ENCODE results near the gene ESR1. TPM values are rescaled to one million over a fixed set of nuclear protein-coding genes. Genes with fewer than 3 reads are reported as not detected.
A peak's percentile ranks its signal among the peaks of the same experiment; 100 is the strongest.

The ESR1 gene
- total and polyA plus RNA-seq, 9 of the 15 experiments (the other 6 are each of a cell fraction or from before 2014, with no cell fraction given) = 0.03 to 0.27 (median 0.08) TPM; not detected in 1

DNA sequence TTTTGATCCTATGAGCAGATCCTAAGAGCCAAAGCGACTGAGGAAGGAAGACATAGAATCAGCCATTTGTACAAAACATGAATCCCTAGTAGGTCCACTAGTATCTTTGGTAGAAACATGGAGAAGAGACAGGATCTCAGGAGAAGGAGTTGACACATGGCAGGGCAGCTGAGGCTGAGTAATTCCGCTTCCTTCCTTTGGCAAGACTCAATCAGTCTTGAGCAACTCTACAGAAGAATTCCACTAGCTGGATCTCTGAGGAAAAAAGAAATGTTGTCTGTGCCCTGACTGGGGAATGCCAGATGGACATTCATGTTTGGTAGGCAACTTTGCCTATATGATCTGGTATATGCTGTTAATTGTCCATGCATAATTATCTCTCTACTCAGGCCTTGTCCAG is 35.3 kb downstream of the ESR1 start (continued):
- TF ChIP-seq POLR2H (tag; IDR thresholded peaks at IDR 0.05; ENCODE audit: low read depth) (no peak), NR2F6 (CRISPR knock-in tag; IDR thresholded peaks at IDR 0.05) (no peak), ZKSCAN1 (IDR thresholded peaks at IDR 0.05; ENCODE audit: low read depth, low read length) (no peak), PHTF2 (CRISPR knock-in tag; IDR thresholded peaks at IDR 0.05) (no peak)
- TF ChIP-seq, protein P1, sequence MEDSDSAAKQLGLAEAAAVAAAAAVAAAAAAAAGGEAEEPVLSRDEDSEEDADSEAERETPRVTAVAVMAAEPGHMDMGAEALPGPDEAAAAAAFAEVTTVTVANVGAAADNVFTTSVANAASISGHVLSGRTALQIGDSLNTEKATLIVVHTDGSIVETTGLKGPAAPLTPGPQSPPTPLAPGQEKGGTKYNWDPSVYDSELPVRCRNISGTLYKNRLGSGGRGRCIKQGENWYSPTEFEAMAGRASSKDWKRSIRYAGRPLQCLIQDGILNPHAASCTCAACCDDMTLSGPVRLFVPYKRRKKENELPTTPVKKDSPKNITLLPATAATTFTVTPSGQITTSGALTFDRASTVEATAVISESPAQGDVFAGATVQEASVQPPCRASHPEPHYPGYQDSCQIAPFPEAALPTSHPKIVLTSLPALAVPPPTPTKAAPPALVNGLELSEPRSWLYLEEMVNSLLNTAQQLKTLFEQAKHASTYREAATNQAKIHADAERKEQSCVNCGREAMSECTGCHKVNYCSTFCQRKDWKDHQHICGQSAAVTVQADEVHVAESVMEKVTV (CRISPR knock-in tag; IDR thresholded peaks at IDR 0.05) = no peak

DNA sequence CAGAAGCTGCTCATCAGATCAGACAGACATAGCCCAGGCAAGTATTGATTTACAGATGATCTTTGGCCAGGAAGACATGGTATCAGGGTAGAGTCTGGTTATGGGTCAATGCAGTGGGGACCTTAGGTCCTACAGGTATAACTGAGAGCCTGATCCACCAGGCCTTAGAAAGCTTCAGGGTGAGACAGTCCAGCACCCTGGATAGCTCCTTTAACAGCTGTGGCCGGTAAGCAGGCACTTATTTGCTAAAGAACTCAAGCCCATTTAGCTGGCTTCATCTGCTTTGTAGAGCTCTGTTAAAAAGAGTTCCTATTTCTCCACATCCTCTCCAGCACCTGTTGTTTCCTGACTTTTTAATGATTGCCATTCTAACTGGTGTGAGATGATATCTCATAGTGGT is 39.6 kb downstream of the ESR1 start:
- Histone ChIP-seq H4K20me1 (replicated peaks; ENCODE audit: control insufficient read depth, insufficient read depth, low read length) (no peaks in the 10 kb centered on the region), H3K4me3 (no peak overlapping the region), H3K9me1 (ENCODE audit: control insufficient read depth, insufficient read depth, low read length) (no peaks in the 10 kb centered on the region), H3K27me3 (ENCODE audit: control insufficient read depth in 2 of 2, insufficient read depth in 2 of 2, low read length in 2 of 2) (no peaks in the 10 kb centered on the region), H2AFZ (ENCODE audit: low read depth, low read length) (no peak overlapping the region), H3K79me2 (ENCODE audit: control insufficient read depth, insufficient read depth, low read length) (no peaks in the 10 kb centered on the region), H3K4me1 (replicated peaks in 1 of 2; ENCODE audit: control insufficient read depth in 2 of 2, insufficient read depth in 2 of 2, low read length in 2 of 2) (no peaks in the 10 kb centered on the region), H3K27ac (ENCODE audit: extremely low read depth, low read depth, low read length) (no peak overlapping the region), H3K9me3 (replicated peaks; ENCODE audit: control insufficient read depth, insufficient read depth, low read depth, low read length) (no peaks in the 10 kb centered on the region), H3K36me3 (ENCODE audit: control insufficient read depth, insufficient read depth, low read length) (no peaks in the 10 kb centered on the region), H3K9ac (ENCODE audit: insufficient read depth in 1 of 2, low read depth in 2 of 2, low read length in 2 of 2) (no peak overlapping the region), H3K4me2 (ENCODE audit: insufficient read depth, low read length) (no peak overlapping the region)
- 0 out of 3 replicates have a peak, but pooled peaks have one; percentile 35 for ATAC-seq
- DNase-seq (ENCODE audit: extremely low read depth in 1 of 4, low spot score in 3 of 4) = peak in 1 of 4 experiments; percentile 27
- CTCF ChIA-PET (ENCODE audit: low intra/inter-chr PET ratio) = no interaction called here
- 0% methylated on average over 1 of the region's 1 CpG for WGBS (ENCODE audit: insufficient coverage, low coverage, missing lambda C conversion rate)
- BruUV-seq (replicated peaks) = no TSS peak
- intact Hi-C loops (cut with micrococcal nuclease) (no loop called here), in situ Hi-C loops (cut with MboI) (no loop called here)
- FAIRE-seq = no peak
- POLR2A ChIA-PET = interaction anchor here (1.0 kb wide), 1 partner anchor 10 kb away, joined by 4 read pairs; no protein-coding TSS in a partner anchor
- TF ChIP-seq ZFP1 (CRISPR knock-in tag; IDR thresholded peaks at IDR 0.05) (no peak), FUS (optimal IDR thresholded peaks at IDR 0.05; ENCODE audit: low read depth, low read length) (no peak), RAD51 (IDR thresholded peaks at IDR 0.05; ENCODE audit: borderline replicate concordance, low read depth) (no peak), DACH1 (IDR thresholded peaks at IDR 0.05; ENCODE audit: partially characterized antibody) (peak; percentile 21), LEF1 (IDR thresholded peaks at IDR 0.05) (no peak), EHMT2 (IDR thresholded peaks at IDR 0.05) (peak; percentile 91), ZNF253 (CRISPR knock-in tag; conservative IDR thresholded peaks at IDR 0.05) (no peak), SMAD4 (CRISPR knock-in tag; conservative IDR thresholded peaks at IDR 0.05) (no peak)
- TF ChIP-seq, protein P2, sequence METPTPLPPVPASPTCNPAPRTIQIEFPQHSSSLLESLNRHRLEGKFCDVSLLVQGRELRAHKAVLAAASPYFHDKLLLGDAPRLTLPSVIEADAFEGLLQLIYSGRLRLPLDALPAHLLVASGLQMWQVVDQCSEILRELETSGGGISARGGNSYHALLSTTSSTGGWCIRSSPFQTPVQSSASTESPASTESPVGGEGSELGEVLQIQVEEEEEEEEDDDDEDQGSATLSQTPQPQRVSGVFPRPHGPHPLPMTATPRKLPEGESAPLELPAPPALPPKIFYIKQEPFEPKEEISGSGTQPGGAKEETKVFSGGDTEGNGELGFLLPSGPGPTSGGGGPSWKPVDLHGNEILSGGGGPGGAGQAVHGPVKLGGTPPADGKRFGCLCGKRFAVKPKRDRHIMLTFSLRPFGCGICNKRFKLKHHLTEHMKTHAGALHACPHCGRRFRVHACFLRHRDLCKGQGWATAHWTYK (CRISPR knock-in tag; IDR thresholded peaks at IDR 0.05) = no peak
- TF ChIP-seq, protein P3, sequence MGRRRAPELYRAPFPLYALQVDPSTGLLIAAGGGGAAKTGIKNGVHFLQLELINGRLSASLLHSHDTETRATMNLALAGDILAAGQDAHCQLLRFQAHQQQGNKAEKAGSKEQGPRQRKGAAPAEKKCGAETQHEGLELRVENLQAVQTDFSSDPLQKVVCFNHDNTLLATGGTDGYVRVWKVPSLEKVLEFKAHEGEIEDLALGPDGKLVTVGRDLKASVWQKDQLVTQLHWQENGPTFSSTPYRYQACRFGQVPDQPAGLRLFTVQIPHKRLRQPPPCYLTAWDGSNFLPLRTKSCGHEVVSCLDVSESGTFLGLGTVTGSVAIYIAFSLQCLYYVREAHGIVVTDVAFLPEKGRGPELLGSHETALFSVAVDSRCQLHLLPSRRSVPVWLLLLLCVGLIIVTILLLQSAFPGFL (CRISPR knock-in tag; IDR thresholded peaks at IDR 0.05) = no peak
- TF ChIP-seq, protein P4, sequence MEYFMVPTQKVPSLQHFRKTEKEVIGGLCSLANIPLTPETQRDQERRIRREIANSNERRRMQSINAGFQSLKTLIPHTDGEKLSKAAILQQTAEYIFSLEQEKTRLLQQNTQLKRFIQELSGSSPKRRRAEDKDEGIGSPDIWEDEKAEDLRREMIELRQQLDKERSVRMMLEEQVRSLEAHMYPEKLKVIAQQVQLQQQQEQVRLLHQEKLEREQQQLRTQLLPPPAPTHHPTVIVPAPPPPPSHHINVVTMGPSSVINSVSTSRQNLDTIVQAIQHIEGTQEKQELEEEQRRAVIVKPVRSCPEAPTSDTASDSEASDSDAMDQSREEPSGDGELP (CRISPR knock-in tag; IDR thresholded peaks at IDR 0.05; ENCODE audit: borderline replicate concordance) = peak; percentile 62
